ENCODE results near the gene ATXN10. TPM values are rescaled to one million over a fixed set of nuclear protein-coding genes. Genes with fewer than 3 reads are reported as not detected.

The ATXN10 gene
- total RNA-seq, 1 donor from 2014 or later = 101 TPM

DNA sequence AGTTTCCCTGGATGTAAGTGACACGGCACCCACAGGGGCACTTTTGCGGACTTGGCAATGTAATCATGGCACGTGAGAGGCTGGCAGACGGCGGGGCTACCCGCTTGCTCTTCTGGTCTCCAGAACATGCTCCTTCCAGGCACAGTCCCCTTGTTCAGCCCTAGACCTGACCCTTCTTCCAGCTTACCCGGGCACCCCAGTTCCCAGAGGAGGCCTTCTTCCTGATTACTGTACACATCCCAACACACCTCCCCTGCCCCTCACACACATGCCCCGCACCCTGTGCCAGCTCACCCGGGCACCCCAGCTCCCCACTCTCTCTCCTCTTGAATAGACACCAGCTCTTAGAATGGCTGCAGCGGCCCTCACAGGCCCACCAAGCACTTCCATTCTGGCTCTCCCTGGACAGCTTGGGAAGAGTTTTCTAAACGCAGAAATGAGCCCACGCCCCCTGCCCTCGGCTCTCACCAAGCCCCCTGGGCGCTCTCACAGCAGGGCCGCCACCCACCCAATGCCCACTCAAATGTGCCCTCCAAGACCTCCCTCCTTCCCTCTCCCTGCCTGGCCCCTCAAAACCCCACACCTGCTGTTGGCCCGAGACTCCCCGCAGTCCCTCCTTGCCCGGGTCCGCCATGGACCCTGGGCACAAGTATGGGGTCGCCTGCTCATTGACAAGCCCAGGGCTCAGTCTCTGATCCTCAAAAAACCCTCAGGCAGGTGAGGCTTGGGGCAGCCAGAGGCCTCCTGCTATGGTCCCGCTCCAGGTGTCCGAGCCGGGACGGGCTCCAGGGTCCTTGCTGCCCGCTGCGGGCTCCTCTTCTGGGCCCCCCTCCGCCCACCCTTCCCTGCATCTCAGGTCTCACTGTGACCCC is 216.8 kb downstream of the ATXN10 start:
- DNase-seq (ENCODE audit: low read depth) = no peak

DNA sequence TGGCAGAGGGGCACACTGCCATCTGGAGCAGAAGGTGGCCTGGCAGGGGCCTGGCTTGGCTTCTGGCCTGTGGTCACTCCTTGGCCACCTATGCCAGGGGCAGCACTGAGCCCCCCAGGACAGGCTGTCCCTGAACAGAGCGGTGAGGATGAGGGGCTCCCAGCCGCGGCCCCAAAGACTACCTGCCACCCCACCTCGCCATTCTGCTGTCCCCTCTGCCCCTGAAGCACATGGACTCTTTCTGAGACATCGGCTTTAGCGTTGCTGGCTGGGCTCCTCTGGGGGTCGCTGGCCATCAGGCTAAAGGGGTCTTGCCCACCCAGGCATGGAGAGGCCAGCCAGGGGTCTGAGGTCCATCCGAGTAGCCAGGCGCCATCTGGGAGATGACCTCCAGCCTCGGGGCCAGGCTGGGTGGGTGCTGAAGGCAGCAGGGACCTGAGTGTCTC is 217.5 kb downstream of the ATXN10 start:
- DNase-seq (ENCODE audit: low read depth) = no peak

DNA sequence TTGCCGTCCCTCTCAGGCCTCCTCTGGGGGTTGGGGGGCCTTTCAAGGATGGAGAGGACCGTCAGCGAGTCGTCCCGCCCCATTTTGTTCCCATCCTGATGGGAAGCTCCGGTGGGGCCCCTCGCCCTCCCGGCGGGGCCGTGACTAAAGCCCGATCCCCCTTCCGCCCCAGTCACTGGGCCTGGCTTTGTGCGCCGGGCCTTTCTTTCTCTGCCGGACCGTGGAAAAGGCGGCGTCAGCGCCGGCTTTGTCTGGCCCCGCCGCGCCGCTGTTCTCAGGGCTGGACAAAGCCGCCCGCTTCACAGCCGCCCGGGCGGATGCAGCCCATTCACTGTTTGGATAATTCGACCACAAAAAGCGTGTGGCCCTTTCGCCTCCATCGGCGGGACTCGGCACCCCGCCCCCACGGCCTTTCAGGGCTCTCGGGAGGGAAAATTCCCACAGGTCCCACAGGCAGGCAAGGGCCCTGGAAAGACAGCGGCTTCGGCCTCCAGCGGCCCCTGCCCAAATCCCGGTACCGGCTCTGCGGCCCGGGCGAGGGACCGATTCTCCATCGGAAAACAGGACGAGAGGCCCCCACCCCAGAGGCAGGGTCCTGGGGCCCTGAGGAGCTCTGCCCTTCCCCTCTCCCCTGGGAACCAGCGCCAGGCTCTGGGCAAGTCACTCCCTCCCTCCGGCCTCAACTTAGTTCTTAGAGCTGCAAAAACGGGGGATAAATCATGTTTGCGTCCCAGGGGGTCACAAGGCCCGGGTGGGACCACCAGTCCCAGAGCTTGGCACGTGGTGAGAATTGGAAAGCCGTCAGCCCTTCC is 218.1 kb downstream of the ATXN10 start:
- no peak for DNase-seq (ENCODE audit: low read depth)

DNA sequence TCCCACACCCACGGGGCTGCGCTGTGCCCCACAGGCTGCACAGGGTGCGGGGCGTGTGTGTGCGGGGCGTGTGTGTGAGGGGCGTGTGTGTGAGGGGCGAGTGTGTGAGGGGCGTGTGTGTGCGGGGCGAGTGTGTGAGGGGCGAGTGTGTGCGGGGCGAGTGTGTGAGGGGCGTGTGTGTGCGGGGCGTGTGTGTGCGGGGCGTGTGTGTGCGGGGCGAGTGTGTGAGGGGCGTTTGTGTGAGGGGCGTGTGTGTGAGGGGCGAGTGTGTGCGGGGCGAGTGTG is 218.7 kb downstream of the ATXN10 start:
- no peak for DNase-seq (ENCODE audit: low read depth)

DNA sequence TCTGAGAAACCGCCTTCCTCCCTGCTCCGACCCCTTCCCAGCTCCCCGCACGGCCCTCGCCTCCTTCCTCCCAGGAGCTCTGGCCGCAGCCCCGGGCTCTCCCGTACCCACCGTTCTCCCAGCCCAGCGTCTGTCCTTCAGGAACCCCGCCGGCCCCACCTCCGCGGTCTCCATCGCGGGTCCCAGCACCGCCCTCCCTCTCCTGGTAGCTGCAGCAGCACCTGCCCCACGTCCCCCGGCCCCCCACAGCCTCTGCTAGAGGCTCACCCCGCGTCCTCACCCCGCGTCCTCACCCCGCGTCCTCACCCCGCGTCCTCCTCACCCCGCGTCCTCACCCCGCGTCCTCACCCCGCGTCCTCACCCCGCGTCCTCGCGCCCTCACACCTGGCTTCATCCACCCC is 219.4 kb downstream of the ATXN10 start:
- DNase-seq (ENCODE audit: low read depth) = no peak

DNA sequence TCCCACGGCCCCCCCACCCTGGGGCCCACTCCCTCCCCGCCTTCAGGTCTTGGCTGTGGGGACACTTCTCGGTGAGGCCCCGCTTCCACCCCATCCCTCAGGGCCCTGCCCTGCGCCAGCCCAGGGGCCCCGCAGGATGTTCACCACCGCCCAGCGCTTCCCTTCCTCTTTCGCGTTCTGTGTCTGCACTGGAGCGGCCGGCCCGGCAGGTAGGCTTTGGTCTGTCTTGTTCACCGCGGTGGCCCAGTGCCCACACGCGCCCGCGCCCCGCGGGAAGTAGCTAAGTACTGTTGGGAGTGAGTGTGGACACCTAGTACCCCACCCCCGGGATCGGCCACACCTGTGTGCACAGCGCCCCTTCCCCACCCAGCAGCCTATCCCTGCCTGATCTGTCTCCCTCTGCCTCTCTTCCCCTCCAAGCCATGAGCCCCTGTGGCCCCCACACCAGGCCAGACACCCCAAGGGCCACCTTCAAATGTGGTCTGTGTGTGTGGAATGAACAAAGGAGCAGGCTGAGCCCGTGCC is 219.9 kb downstream of the ATXN10 start:
- DNase-seq (ENCODE audit: low read depth) = no peak

DNA sequence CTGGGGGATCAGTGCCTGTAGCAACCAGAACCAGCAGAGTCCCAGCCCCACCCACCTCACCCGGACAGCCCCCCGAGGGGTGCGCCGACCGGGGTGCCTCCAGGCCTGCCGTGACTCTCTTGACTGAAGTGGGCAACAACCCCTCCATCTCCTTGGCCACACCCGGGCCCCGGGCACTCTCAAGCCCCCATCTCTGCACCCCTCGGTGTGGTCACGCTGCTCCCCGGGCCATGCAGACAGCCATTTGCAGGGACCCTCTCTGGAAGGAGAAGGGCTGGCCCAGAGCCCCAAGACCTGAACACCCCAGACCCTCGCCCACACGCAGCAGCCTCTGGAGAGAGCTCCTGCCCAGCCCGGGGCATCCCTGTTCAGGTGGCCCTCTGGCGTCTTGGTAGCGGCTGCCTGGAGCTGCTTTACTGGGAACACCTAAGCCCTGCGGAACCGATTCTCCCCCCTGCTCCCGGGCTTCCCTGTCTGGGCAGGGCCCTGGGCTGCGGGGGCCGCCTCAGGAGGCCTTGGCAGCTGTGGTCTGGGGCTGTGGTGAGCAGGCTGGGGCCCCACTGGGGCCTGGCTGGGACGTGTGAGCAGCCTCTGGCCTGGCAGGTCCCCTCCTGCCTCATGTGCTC is 220.5 kb downstream of the ATXN10 start:
- no peak for DNase-seq (ENCODE audit: low read depth)

DNA sequence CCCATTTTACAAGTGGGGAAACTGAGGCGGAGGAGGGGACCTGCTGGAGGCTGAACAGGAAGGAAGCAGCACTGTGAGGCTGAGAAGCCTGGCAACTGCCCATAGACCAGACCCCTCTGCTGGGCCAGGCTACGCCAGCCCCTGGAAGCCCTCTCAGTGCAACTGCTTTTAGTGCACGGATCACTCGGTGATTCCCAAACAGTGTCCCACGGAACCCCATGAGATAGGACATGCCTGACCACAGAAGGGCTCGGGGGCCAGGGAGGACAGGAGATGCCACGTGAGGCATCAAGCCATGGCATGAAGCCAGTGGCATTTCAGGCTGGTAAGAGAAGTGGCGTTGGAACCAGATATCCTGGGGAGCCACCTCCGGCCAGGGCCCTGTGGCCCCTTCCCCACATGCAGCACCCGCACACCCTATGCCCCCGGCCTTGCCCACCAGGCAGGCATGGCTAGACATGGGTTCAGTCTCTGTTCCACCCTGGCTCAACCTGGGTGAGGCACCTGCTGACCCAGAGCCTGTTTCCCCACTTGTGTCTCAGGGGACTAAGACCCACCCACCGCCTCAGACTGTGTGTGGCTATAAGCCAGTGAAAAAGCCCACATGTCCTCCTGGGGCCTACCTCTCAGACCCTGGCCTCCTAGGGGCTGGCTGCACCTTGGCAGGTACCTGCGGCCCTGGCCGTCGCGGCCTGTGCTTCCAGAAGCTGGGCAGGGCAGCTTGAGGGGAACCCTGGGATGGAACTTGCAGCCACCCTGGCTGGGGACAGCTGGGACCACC is 221.2 kb downstream of the ATXN10 start:
- DNase-seq (ENCODE audit: low read depth) = no peak

DNA sequence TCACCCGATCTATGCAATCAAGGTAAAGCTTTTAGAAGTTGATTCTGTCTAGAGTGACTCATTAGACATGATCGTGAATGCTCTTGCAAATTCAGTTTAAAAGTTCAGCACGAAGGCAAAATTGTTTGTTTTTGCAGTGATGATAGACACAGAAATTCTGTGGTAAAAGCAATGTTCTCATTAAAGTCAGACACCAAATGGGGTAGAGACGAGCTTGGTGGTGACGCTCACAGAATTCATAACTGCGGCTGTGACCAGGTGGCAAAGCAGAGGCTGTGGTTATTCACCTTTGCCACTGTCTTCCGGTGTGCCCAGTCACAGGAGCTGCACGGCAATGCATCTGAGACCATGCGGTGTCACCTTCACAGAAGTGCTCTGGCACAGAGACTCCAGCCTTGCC is 221.9 kb downstream of the ATXN10 start:
- no peak for DNase-seq (ENCODE audit: low read depth)

Small RNA genes lying within 50 kb of the gene (microRNA-seq; reads per million reads assigned to microRNA genes)
- gene MIR4762 = not detected

Other genes with a start within 250 kb of the ATXN10 start
- gene FBLN1, start 169.0 kb upstream of the ATXN10 start, total RNA-seq = 12.2 and 12.6 TPM in 2 replicates